ENCODE measurements around the gene GJC3.
"Not testable (repeated sequence)": the region's sequence is repeated elsewhere in the genome, so short reads cannot be mapped to it uniquely, and the experiment has no call there.

GJC3 gene

DNA sequence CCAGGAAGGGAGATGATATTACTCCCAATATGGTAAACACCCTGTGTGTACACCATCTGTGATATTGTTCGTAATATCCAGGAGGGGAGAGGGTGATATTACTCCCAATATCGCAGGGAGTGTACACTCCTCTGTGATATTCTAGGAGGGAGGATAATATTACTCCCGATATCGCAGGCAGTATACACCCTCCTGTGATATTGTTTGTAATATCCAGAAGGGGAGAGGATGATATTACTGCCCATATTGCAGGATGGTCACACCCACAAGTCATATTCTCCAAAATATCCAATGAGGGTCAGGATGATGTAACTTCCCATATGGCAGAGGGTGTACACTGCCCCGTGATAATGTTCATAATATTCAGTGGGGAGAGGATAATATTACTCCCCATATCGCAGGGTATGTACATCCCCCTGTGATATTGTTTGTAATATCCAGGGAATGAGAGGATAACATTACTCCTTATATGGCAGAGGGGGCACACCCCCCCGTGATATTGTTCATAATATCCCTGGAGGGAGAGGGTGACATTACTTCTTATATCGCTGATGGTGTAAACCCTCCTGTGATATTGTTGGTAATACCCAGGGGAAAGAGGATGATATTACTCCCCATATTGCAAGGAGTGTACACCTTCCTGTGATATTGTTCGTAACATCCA, 29.3 kb upstream of the GJC3 start:
- no peak for TF ChIP-seq CTCF (IDR thresholded peaks at IDR 0.05; ENCODE audit: borderline replicate concordance, insufficient read depth, low read depth, low read length)
- no peak overlapping the region for H3K4me3 ChIP-seq (ENCODE audit: low read depth, low read length)

DNA sequence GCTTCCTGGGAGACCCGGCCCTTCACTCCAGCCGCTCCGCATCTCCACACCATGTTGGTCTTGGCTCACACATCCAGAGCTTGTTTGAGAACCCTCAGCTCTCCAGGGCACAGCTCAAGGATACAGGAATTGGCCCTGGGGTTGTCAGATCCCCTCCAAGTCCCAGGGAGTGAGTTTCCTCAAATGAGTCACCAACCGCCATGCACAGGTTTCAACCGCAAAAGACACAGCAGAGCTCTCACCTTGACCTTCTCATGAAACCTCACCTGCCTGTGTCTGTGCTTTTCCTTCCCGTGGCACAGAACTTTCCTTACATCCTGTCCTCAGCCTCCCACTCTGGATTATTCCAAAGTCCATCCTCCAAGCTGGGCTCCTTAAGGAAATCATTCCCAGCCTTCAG, 25.8 kb upstream of the GJC3 start:
- no peak for TF ChIP-seq CTCF (IDR thresholded peaks at IDR 0.05; ENCODE audit: borderline replicate concordance, insufficient read depth, low read depth, low read length)
- no peak overlapping the region for H3K4me3 ChIP-seq (ENCODE audit: low read depth, low read length)

- not testable (repeated sequence) for H3K4me3 ChIP-seq (ENCODE audit: low read depth, low read length)
Observed at GRCh38 chr7:99954643-99955042, 25.2 kb upstream of the GJC3 start.

DNA sequence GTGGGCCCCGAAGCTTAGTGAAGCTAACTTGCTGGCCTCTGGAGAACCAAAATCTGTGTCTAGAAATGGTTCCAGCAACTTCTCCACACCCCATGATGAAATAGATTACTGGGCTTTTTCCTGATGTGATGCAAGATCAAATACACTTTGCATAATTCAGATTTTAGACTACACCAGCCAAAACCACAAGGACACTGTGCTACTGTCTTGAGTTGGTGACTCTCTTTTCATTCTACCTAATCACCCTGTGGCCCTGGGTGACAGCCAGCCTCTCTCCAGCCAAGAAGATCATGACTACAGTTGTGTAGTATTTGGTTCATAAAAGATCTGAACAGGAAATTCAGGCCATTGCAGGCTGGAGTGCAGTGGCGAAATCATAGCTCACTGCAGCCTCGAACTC, 24.2 kb upstream of the GJC3 start:
- no peak overlapping the region for H3K4me3 ChIP-seq (ENCODE audit: low read depth, low read length)
- TF ChIP-seq CTCF (IDR thresholded peaks at IDR 0.05; ENCODE audit: borderline replicate concordance, insufficient read depth, low read depth, low read length) = no peak

- H3K4me3 ChIP-seq (ENCODE audit: low read depth, low read length) = not testable (repeated sequence)
Observed at GRCh38 chr7:99952649-99953048, 23.2 kb upstream of the GJC3 start.

- not testable (repeated sequence) for H3K4me3 ChIP-seq (ENCODE audit: low read depth, low read length)
Observed at GRCh38 chr7:99950819-99951218, 21.4 kb upstream of the GJC3 start.

DNA sequence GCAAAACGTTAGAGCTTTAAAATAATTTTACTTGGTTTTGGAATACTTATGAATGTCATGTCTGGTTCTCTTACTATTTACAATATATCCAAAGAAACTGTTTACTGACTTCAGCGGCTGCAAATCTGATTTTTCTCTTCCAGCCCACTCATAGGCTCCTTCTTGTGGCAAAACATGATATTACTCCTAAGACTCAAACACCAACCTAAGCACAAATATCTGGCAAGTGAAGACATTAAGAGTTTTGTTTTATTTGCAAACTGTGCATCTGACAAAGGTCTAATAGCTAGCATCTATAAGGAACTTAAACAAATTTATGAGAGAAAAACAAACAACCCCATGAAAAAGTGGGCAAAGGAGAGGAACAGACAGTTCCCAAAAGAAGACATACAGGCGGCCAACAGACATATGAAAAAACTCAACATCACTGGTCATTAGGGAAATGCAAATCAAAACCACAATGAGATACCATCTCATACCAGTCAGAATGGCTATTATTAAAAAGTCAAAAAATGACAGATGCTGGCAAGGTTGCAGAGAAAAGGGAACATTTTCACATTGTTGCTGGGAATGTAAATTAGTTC, 20.3 kb upstream of the GJC3 start:
- no peak for TF ChIP-seq CTCF (IDR thresholded peaks at IDR 0.05; ENCODE audit: borderline replicate concordance, insufficient read depth, low read depth, low read length)
- H3K4me3 ChIP-seq (ENCODE audit: low read depth, low read length) = no peak overlapping the region

DNA sequence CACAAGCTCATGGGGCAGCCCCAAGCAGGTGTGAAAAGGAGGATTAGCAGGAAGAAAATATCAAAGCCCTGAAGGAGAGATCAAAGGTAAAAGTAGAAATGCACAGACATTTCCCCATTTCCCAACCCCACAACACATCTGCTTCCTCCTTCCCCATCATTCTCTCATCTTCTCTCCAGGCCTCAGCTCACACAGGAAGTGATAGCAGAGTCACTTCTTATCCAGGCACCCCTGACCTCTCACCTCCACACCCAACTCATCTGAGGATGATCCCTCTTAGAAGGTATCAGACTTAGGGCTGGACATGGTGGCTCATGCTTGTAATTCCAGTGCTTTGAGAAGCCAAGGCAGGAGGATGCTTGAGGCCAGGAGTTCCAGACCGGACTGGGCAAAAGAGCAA, 18.2 kb upstream of the GJC3 start:
- no peak overlapping the region for H3K4me3 ChIP-seq (ENCODE audit: low read depth, low read length)
- TF ChIP-seq CTCF (IDR thresholded peaks at IDR 0.05; ENCODE audit: borderline replicate concordance, insufficient read depth, low read depth, low read length) = no peak

DNA sequence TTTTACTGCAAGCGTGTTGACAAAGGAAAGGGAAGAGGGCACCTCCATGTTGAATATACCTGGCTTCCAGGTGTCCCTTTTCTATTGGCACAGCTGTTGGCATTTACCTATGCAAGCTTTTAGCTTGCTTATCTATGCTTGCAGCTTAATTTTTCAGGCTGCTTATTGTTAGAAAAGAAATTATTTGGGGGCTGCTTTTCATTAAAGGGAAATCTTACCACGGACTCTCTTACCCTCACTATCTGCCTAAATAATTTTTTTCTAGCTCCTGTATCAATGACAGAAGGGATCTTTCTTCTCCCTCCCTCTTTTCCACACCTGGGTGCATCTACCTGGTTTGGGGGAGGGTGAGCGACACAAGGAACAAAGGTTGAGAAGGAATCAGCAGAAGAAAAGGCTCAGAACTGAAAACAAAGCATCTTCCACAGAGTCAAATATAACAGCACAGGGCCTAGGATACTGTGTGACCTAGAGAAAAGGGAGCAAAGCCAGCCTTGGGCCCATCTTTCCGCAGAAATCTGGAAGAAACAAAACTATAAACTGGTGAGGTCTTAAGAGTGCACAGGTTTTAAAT, 15.2 kb upstream of the GJC3 start:
- H3K4me3 ChIP-seq (ENCODE audit: low read depth, low read length) = no peak overlapping the region
- no peak for TF ChIP-seq CTCF (IDR thresholded peaks at IDR 0.05; ENCODE audit: borderline replicate concordance, insufficient read depth, low read depth, low read length)
